ENCODE results near the gene GLE1. TPM values are rescaled to one million over a fixed set of nuclear protein-coding genes. Genes with fewer than 3 reads are reported as not detected.
A peak's percentile ranks its signal among the peaks of the same experiment; 100 is the strongest.
"Not testable (repeated sequence)": the region's sequence is repeated elsewhere in the genome, so short reads cannot be mapped to it uniquely, and the experiment has no call there.

The GLE1 gene
- polyA plus RNA-seq, 1 donor from 2014 or later, result 25.3 TPM

DNA sequence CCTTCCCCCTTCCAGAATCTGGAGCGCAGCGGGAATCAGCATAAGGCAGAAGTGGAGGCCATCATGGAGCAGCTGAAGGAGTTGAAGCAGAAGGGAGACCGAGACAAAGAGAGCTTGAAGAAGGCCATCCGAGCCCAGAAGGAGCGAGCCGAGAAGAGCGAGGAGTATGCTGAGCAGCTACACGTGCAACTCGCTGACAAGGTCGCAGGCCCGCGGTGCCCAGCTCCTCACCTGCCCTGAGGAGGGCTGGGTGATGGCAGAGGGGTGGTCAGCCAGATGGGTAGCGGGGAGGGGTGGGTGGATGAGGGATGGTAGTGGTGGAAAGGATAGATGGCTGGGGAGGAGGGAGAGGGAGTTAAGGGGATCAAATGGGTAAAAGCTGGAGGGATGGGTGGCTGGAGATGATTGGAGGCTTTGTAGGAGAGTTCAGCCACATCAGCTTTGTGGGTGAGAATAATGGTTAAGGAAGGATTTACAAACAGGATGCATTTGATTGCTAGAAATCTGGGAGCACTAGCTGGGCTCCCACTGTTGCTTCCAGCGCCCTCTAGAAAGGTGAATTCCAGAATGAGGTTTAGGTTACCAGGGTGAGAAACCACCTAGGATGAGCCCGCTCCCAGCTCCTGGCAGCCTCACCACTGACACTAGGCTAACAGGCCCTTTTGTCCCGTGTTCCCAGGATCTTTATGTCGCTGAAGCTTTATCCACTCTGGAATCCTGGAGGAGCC, 19.7 kb upstream of the GLE1 start:
- no peak overlapping the region for H3K27ac Mint-ChIP-seq
- peaks cover 4% of the 10 kb centered on the region for H3K36me3 Mint-ChIP-seq
- H3K27me3 Mint-ChIP-seq, result no peaks in the 10 kb centered on the region
- H3K4me3 Mint-ChIP-seq, result no peak overlapping the region
- no peaks in the 10 kb centered on the region for H3K4me1 Mint-ChIP-seq
- no peaks in the 10 kb centered on the region for H3K9me3 Mint-ChIP-seq

DNA sequence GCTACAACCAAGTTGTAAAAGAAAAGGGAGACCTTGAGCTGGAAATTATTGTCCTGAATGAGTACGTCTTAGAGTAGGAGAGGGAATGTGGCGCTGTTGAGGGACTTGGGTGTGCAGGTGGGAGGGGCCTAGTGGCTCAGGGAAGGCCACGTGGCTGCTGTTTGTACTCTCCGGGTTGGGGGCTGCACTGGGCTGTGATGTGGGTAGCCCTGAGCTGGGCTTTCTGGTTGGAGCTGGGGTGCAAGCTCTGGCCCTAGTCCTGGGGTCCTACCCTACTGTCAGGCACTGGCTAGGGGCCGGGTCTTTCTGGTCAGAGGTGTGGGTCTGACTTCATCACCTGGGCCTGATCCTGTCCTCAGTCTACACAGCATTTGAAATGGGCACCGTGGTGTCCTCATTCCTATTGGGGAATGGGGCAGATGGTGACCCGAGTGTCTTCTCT, 19.1 kb upstream of the GLE1 start:
- peaks cover 5% of the 10 kb centered on the region for H3K36me3 Mint-ChIP-seq
- H3K9me3 Mint-ChIP-seq, result no peaks in the 10 kb centered on the region
- H3K27me3 Mint-ChIP-seq, result no peaks in the 10 kb centered on the region
- H3K4me1 Mint-ChIP-seq, result no peaks in the 10 kb centered on the region
- H3K27ac Mint-ChIP-seq, result no peak overlapping the region
- no peak overlapping the region for H3K4me3 Mint-ChIP-seq

DNA sequence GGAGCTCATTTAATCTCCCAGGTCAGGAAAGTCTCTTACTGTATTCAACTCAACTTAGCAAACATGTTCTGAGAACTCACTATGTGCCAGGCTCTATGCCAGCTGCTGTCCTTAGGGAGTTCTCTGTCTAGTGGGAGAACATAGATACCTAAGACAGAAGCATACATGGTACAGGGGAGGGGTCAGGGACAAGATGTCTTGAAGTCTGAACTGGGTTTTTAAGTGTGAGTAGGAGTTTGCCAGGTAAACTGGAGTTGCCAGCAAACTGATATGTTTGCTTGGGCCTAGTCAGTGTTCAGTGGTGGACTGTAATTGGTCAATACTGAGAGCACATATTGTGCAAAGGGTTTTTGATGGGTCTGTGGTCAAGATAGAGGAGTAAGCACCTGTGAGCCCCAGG, 18.3 kb upstream of the GLE1 start:
- Mint-ChIP-seq H3K27me3 (no peaks in the 10 kb centered on the region), H3K4me1 (no peaks in the 10 kb centered on the region), H3K9me3 (no peaks in the 10 kb centered on the region), H3K4me3 (no peak overlapping the region), H3K36me3 (peaks cover 7% of the 10 kb centered on the region), H3K27ac (no peak overlapping the region)

DNA sequence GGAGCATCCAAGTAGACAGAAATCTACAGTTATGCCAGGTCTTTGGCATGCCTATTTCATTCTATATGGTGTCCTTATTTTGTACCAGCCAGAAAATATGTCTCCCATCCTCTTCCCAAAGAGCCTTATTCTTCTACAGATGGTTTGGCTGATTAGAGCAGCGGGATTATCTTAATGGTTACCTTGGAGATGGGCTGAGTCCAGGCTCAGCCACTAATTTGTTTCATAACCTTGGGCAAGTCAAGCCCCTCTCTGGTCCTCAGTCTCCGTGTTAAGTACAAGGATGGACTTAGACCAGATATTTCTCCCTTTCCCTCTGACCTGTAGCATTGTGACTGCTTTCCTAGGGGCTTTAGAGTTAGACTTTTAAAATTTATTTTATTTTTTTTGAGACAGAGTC, 11.1 kb upstream of the GLE1 start:
- Mint-ChIP-seq H3K9me3 (no peaks in the 10 kb centered on the region), H3K36me3 (peaks cover 4% of the 10 kb centered on the region), H3K27me3 (no peaks in the 10 kb centered on the region), H3K4me1 (no peaks in the 10 kb centered on the region), H3K4me3 (no peak overlapping the region), H3K27ac (no peak overlapping the region)

DNA sequence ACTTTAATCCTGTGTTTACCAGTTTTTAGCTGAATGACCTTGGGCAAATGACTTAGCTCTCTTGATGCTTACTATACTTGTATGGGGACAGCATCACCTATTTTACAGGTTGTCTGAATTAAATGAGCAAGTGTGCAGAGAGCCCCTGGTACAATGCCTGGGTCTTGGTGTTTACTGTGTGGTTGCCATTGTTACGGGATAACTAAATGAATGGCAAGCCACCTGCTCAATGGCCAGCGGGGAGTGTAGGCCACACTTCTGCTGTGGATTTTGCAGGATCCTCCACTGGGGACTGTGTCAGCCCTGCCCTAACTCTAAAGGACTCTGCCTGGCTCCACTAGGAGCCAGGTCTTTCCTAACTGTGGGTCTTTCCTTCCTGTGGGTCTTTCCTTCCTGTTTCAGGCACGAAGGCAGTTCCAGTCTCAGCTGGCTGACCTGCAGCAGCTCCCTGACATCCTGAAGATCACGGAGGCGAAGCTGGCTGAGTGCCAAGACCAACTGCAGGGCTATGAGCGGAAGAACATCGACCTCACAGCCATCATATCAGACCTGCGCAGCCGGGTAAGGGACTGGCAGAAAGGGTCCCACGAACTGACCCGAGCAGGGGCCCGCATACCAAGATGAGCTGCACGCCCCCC, 10.3 kb upstream of the GLE1 start:
- Mint-ChIP-seq H3K27me3 (no peaks in the 10 kb centered on the region), H3K9me3 (no peaks in the 10 kb centered on the region), H3K4me1 (no peaks in the 10 kb centered on the region), H3K36me3 (peaks cover 4% of the 10 kb centered on the region), H3K27ac (peak overlapping the region in 1 of 3 donors; percentile 71), H3K4me3 (no peak overlapping the region)

DNA sequence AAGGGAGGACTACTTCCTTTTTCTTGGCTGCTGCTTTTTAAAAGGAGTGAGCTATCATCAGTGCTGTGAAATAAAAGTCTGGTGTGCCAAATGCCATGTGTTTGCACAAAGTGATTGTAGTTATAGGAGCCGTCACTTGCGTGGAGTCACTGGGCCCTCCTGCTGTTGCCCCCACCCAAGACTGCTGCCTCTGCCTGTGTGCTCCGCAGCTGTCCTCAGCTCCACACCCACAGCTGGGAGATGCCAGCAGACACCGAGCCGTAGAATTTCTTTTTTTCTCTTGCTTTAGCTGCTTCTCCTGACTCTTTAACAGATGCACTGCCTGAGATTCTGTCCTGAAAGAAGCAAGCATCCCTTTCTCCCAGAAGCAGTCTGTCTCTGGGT, 9.8 kb upstream of the GLE1 start:
- Mint-ChIP-seq H3K36me3 (peaks cover 4% of the 10 kb centered on the region), H3K4me3 (no peak overlapping the region), H3K9me3 (no peaks in the 10 kb centered on the region), H3K27ac (peak overlapping the region in 1 of 3 donors; percentile 71), H3K27me3 (no peaks in the 10 kb centered on the region), H3K4me1 (no peaks in the 10 kb centered on the region)

DNA sequence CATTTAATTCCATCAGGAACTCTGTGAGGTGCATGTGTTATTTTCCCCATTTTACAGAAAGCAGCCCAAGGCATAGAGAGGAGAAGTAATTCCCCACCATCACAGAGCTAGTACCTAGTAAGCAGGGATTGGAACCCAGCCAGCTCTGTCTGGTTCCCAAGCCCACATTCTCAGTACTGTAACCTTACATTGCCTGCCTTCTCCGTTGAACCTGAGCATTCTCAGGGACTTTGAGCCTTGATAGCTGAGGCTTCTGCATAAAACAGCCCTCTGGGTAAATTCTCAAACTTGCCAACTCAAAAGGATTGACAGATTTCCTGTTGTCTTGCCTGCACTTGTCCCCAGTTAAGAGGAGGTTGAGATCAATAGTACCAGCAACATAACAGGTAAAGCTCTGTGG, 9.2 kb upstream of the GLE1 start:
- Mint-ChIP-seq H3K9me3 (no peaks in the 10 kb centered on the region), H3K27me3 (no peaks in the 10 kb centered on the region), H3K4me1 (no peaks in the 10 kb centered on the region), H3K36me3 (peaks cover 2% of the 10 kb centered on the region), H3K27ac (peak overlapping the region in 1 of 3 donors; percentile 26), H3K4me3 (no peak overlapping the region)

DNA sequence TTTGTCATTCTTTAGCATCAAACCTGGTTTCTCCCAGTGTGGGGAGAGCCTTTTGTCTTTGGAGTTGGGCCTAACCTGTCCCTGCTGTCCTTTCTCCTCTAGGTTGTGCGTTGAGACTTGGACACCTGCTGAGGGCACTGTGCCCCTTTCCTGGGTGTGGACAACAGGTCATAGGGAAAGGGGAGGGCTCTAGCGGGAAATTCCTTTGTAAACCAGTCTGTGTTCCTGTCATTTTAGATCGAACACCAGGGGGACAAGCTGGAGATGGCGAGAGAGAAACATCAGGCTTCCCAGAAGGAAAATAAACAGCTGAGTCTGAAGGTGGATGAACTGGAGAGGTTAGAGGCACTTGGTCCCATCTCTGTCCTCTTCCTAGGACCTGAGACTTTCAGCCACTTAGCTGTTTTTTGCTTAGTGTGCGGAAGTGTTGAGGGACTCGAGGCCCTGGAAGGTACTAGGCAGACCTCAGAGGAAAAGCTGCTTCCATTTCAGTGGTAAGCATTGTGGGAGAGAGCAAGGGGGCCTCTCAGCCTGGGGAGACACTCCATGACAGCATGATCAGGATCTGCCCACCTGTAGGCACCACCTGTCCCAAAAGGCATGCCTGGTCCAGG, 8.6 kb upstream of the GLE1 start:
- peak overlapping the region in 1 of 3 donors; percentile 26 for H3K27ac Mint-ChIP-seq
- no peaks in the 10 kb centered on the region for H3K4me1 Mint-ChIP-seq
- no peaks in the 10 kb centered on the region for H3K27me3 Mint-ChIP-seq
- H3K9me3 Mint-ChIP-seq, result no peaks in the 10 kb centered on the region
- no peak overlapping the region for H3K4me3 Mint-ChIP-seq
- no peaks in the 10 kb centered on the region for H3K36me3 Mint-ChIP-seq

DNA sequence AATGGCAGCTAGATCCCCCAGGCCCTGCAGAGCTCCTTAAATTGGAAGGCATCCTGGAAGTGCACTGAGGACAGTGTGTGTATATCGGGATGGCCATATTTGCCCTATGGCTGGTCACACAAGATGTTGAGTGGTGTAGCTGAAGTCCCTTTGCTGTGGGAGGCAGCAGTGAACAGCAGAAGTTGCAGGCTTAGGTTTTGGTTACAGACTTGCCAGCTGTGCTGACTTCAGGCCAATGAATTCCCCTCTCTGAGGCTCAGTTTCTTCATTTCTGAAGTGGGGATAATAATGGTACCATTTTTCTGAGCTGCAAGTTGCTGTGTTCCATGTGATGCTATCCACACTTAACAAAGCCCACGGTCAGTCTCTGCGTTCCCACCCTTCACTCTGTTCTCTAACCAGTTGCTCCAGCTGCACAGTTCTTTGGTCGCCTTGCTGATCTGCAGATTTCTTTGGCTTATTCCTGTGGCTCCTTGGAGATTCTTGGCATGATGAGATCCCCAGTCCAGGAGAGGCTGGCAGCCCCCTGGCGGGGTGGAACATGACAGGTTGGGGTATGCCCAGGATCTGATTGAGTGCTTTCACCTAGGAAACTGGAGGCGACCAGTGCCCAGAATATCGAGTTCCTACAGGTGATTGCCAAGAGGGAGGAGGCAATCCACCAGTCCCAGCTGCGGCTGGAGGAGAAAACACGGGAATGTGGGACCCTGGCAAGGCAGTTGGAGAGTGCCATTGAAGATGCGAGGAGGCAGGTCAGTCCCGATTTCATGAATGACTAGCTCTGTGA, 6.5 kb upstream of the GLE1 start:
- H3K27me3 Mint-ChIP-seq, result no peaks in the 10 kb centered on the region
- no peak overlapping the region for H3K4me3 Mint-ChIP-seq
- no peak overlapping the region for H3K27ac Mint-ChIP-seq
- no peaks in the 10 kb centered on the region for H3K36me3 Mint-ChIP-seq
- no peaks in the 10 kb centered on the region for H3K9me3 Mint-ChIP-seq
- H3K4me1 Mint-ChIP-seq, result no peaks in the 10 kb centered on the region

DNA sequence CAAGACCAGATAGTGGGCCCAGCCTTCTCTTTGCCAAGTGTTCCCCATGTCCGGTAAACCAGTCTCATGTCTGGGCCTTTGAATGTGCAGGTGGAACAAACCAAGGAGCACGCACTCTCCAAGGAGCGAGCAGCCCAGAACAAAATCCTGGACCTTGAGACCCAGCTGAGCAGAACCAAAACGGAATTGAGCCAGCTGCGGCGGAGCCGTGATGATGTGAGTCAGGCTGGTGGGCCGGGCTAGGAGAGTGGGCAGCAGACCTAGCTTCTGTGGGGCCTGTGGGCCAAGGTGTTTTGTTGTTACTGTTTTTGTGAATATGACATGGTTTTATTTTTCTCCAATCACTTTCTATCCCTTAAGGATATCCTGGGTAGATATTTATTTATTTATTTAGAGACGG, 5.6 kb upstream of the GLE1 start:
- Mint-ChIP-seq H3K4me1 (peaks cover 0 to 6% (median 2%) of the 10 kb centered on the region in 3 donors), H3K27ac (no peak overlapping the region), H3K36me3 (no peaks in the 10 kb centered on the region), H3K4me3 (no peak overlapping the region), H3K9me3 (no peaks in the 10 kb centered on the region), H3K27me3 (no peaks in the 10 kb centered on the region)

DNA sequence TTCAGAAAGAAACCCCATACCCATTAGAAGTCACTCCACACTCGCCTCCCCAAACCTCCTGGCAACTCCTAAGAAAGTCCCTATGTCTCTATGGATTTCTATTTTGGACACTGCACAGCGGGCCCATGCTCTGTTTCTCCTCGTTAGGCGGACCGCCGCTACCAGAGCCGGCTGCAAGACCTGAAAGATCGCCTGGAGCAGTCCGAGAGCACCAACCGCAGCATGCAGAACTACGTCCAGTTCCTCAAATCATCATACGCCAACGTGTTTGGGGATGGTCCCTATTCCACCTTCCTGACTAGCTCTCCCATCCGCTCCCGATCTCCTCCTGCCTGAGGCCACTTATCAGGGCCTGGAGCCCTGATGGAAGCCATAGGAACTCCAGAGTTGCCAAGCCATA, 4.6 kb upstream of the GLE1 start:
- Mint-ChIP-seq H3K27me3 (no peaks in the 10 kb centered on the region), H3K9me3 (no peaks in the 10 kb centered on the region), H3K4me3 (no peak overlapping the region), H3K27ac (no peak overlapping the region), H3K36me3 (no peaks in the 10 kb centered on the region), H3K4me1 (peaks cover 0 to 7% (median 3%) of the 10 kb centered on the region in 3 donors)

DNA sequence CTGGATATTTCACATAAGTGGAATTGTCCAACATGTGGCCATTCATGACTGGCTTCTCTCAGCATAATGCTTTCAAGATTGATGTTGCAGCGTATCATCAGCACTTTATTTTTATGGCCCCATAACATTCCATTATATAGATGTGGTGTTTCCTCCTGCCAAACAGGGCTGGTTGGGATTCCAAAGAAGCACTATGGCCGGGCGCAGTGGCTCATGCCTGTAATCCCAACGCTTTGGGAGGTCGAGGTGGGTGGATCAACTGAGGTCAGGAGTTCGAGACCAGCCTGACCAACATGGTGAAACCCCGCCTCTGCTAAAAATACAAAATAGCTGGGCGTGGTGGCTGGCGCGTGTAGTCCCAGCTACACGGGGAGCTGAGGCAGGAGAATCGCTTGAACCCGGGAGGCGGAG, 1.1 kb upstream of the GLE1 start:
- H3K9me3 Mint-ChIP-seq, H3K36me3 Mint-ChIP-seq, H3K27me3 Mint-ChIP-seq: not testable (repeated sequence)
- peak overlapping the region in 2 of 3 donors; percentile 90 to 93 for H3K27ac Mint-ChIP-seq
- peak overlapping the region in 3 of 4 donors; percentile 70 to 97 (median 83) for H3K4me3 Mint-ChIP-seq
- H3K4me1 Mint-ChIP-seq, result peaks cover 11 to 15% (median 13%) of the 10 kb centered on the region in 3 donors

DNA sequence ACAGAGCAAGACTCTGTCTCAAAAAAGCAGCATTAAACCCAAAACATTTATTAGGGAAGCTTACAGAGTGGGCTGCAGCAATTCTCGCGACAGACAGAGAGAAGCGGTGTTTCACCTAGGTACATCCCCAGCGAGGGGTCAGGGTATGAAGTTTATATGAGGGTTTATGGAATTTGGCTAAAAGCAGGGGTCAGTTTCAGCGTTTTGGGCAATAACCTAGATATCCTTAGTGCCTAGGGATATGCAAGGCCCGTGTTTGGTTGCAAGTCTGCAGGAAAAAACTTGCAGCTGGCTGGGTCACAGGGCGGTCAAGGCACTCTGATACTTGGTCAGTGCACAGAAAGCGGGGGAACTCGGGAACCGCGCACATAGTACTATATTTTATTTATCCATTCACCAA, 649 bp upstream of the GLE1 start:
- Mint-ChIP-seq H3K9me3 (no peaks in the 10 kb centered on the region), H3K27me3 (no peaks in the 10 kb centered on the region), H3K4me3 (peak overlapping the region; percentile 83 to 100 (median 97)), H3K27ac (peak overlapping the region in 2 of 3 donors; percentile 90 to 93), H3K4me1 (peaks cover 15 to 19% (median 16%) of the 10 kb centered on the region in 3 donors), H3K36me3 (no peaks in the 10 kb centered on the region)

DNA sequence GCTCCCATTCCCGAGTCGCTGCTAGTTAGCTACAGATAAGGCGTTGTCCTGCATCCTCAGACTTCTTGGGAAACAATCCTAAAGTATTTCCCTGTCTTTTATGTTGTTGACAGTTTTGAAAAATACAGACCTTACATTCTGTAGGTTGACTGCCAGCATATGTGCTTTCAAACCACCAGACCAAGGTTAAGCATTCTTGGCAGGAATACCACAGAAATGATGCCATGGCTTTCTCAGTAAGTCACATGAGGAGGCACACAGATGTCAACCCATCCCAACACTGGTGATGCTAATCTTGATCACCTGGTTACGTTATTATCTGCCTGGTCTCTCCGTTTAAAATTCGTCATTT, 871 bp downstream of the GLE1 start:
- H3K36me3 Mint-ChIP-seq, result no peaks in the 10 kb centered on the region
- peak overlapping the region in 2 of 3 donors; percentile 90 to 98 for H3K27ac Mint-ChIP-seq
- H3K27me3 Mint-ChIP-seq, result no peaks in the 10 kb centered on the region
- no peaks in the 10 kb centered on the region for H3K9me3 Mint-ChIP-seq
- H3K4me3 Mint-ChIP-seq, result peak overlapping the region; percentile 93 to 100 (median 97)
- H3K4me1 Mint-ChIP-seq, result peaks cover 22 to 23% (median 22%) of the 10 kb centered on the region in 3 donors

DNA sequence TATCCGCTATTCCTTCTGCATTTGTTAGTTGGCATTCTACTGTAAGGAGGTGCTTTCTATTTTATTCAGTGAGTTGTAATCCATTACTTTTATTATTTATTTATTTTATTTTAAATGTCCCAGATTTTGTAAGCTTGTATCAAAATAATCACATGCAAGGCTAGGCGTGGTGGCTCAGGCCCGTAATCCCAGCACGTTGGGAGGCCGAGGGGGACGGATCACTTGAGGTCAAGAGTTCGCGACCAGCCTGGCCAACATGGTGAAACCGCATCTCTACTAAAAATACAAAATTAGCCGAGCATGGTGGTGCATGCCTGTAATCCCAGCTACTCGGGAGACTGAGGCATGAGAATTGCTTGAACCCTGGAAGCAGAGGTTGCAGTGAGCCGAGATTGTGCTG, 1.4 kb downstream of the GLE1 start:
- H3K36me3 Mint-ChIP-seq, H3K27me3 Mint-ChIP-seq, H3K9me3 Mint-ChIP-seq: not testable (repeated sequence)
- Mint-ChIP-seq H3K4me3 (peak overlapping the region in 3 of 4 donors; percentile 49 to 97 (median 93)), H3K4me1 (peaks cover 22 to 23% (median 22%) of the 10 kb centered on the region in 3 donors), H3K27ac (peak overlapping the region in 1 of 3 donors; percentile 90)
